Ovary (tissue), 9 donors: ENCODE data around the gene SELENON. TPM values are rescaled to one million over a fixed set of nuclear protein-coding genes. Genes with fewer than 3 reads are reported as not detected.
A peak's percentile ranks its signal among the peaks of the same experiment; 100 is the strongest.

Source experiments
- DNase-seq, 5 donors: peaks; one replicate each; pipeline ENCODE4 v3.0.0-alpha.2; 2019 to 2020
- H3K27ac ChIP-seq, 2 donors: fragments of 200-600 bp; one replicate each; pipeline versions ENCODE4 v1.5.1 to v1.8.0; 2019 to 2022
- H3K27me3 ChIP-seq: fragments of 200-600 bp; one replicate; pipeline ENCODE4 v1.8.0; 2022
- H3K36me3 ChIP-seq: fragments of 200-600 bp; sonication (generic); one replicate; pipeline ENCODE4 v1.5.1; 2019
- H3K4me1 ChIP-seq: one replicate; pipeline ENCODE4 v1.8.1; 2013; ENCODE audit warnings: mild to moderate bottlenecking, moderate library complexity; ENCODE audit not compliant: insufficient read depth
- H3K4me3 ChIP-seq: fragments of 200-600 bp; sonication (generic); one replicate; pipeline ENCODE4 v1.5.1; 2017
- H3K9me3 ChIP-seq, 2 donors: fragments of 200-600 bp in 1 of 2; sonication (generic) in 1 of 2; one replicate each; pipeline versions ENCODE4 v1.5.1 to v1.8.1; 2013 to 2019; ENCODE audit warnings: mild to moderate bottlenecking in 1 of 2, moderate library complexity in 1 of 2
- EP300 ChIP-seq: sonication (generic); formaldehyde crosslinking; IDR thresholded peaks from one replicate; pipeline ENCODE4 v1.6.1; 2017; ENCODE audit warnings: antibody characterized with exemption
- POLR2A ChIP-seq: fragments of 450-650 bp; IDR thresholded peaks from one replicate; pipeline ENCODE4 v1.6.1; 2017; ENCODE audit warnings: antibody characterized with exemption, mild to moderate bottlenecking, moderate library complexity
- WGBS, 3 donors: extraction: QIAGEN DNeasy Blood & Tissue Kit in 1 of 3; methylation state at CpG; one replicate each; pipeline versions ENCODE4 v1.1.5 to v1.1.7; 2013 to 2017; 5-methylcytosine and 5-hydroxymethylcytosine counted together
- intact Hi-C, 4 donors: fragments of 100-400 bp; cut with DNase I; formaldehyde crosslinking; loops; one replicate each; pipeline versions ENCODE4 v1.11.0 to v1.15.1; 2022 to 2023
- polyA plus RNA-seq, 2 donors: library from polyadenylated mRNA; stranded (reverse); fragments of 200-250 nt in 1 of 2; fragments of 350-450 nt in 1 of 2; fragmentation: Illumina TruSeq in 1 of 2; extraction: RNeasy Lipid Tissue Mini Kit (QIAGEN cat#74804) in 1 of 2; gene quantifications; one replicate each; pipeline ENCODE4 v1.2.3, GENCODE V29; 2013 to 2014
- total RNA-seq, 7 donors: library from RNA; depleted of rRNA in 2 of 7; stranded (reverse); fragments of >200 nt in 2 of 7; fragmentation: NEBNext Ultra II Directional in 3 of 7; extraction: Animal tissue kit (Norgen Biotek cat#: 25700) in 3 of 7; gene quantifications; one replicate each; pipeline versions ENCODE4 v1.1.0 to v1.2.4, GENCODE V29; 2016 to 2023
- TF ChIP-seq, protein P1 (sequence below), 3 donors: fragments of 450-650 bp in 2 of 3; fragments of 200-600 bp in 1 of 3; IDR thresholded peaks; one replicate each; pipeline versions ENCODE4 v1.5.1 to v1.8.0; 2016 to 2022; ENCODE audit warnings: antibody characterized with exemption in 3 of 3, mild to moderate bottlenecking in 1 of 3
- donor health status: DM: no; HTN: no; CAD: no; lungs with moderate emphysema.
- donor health status: DM: no; HTN: no; CAD: no.
- donor health status: Bipolar disorder and iron deficiency.
- donor health status: DM: yes; HTN: yes; CAD: no.
- donor health status: DM: no; HTN: no; CAD: no.
- donor health status: DM: yes; HTN: yes; CAD: no.

The SELENON gene
- total and polyA plus RNA-seq, 9 donors, result 13.9 to 139 (median 66.3) TPM

DNA sequence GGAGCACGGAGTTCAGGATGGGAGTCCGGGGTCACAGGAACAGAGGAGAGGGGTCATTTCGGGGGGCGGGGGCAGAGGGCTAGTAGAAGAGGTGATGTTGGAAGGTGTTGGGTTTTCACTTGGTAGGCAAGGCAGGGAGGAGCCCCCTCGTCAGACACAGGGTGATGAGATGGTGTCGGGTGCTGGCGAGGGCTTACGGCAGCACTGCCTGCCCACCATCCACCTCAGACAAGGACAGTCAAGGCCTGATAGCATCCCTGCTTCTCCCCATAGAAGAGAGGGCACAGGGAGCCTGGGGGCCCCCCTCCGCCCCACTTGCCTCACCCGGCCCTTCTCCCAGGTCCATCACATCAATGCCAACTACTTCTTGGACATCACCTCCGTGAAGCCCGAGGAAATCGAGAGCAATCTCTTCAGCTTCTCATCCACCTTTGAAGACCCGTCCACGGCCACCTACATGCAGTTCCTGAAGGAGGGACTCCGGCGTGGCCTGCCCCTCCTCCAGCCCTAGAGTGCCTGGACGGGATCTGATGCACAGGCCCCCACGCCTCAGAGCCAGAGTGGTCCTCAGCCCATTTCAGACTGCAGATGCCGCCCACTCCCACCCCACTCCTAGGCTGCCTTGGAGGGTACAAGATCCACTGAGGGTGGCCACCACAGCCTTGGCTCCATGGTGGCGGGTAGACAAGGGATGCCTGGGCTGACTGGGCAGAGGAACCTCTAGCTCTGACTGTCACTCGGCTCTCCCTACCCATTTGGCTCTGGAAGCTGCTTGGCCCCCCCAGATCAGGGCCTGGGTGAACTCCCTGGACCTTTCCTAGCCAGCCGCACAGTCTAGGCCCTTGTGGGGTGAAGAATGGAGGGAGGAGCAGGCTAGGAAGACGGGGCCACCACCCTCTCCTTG, 15.5 kb downstream of the SELENON start:
- no peak for TF ChIP-seq EP300
- TF ChIP-seq, protein P1, sequence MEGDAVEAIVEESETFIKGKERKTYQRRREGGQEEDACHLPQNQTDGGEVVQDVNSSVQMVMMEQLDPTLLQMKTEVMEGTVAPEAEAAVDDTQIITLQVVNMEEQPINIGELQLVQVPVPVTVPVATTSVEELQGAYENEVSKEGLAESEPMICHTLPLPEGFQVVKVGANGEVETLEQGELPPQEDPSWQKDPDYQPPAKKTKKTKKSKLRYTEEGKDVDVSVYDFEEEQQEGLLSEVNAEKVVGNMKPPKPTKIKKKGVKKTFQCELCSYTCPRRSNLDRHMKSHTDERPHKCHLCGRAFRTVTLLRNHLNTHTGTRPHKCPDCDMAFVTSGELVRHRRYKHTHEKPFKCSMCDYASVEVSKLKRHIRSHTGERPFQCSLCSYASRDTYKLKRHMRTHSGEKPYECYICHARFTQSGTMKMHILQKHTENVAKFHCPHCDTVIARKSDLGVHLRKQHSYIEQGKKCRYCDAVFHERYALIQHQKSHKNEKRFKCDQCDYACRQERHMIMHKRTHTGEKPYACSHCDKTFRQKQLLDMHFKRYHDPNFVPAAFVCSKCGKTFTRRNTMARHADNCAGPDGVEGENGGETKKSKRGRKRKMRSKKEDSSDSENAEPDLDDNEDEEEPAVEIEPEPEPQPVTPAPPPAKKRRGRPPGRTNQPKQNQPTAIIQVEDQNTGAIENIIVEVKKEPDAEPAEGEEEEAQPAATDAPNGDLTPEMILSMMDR (IDR thresholded peaks at IDR 0.05), result no peak
- H3K27me3 ChIP-seq, result no peaks in the 10 kb centered on the region
- H3K36me3 ChIP-seq, result no peaks in the 10 kb centered on the region
- H3K4me3 ChIP-seq, result no peak overlapping the region
- intact Hi-C loops, result no loop called here
- no peaks in the 10 kb centered on the region for H3K9me3 ChIP-seq
- DNase-seq, result no peak
- H3K4me1 ChIP-seq, result peaks cover 6% of the 10 kb centered on the region
- WGBS, 3 donors, result 85 to 88% (median 86%) methylated on average over 23 to 24 of the region's 24 CpGs
- no peak overlapping the region for H3K27ac ChIP-seq

DNA sequence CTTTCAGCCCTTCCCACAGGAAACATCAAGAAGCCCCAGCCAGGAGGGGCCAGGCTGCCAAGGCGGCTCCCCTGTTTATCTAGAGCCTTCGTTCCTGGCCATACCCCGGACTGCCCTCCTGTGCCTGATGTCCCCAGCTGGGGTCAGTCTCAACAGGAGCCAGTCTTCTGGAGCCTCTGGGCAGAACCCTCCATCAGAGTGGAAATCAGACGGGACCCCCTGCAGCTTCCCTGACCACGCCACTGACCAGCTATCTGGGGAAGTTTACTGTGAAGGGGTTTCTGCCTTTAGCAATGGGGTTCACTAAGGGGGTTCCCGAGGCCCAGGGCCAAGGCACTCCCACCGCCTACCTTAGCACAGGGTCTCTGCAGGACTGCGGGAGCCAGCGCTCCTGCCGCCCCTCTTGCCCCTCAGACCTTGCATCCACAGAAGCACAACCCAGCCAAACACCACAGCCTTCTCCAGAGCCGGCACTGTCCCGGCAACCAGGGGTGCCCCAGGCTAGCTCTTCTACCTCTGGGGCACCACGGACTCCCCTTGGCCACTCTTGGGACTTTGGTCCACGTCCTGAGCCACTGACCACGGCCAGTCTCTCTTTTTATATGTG, 16.2 kb downstream of the SELENON start:
- intact Hi-C loops, result no loop called here
- H3K4me1 ChIP-seq, result peaks cover 10% of the 10 kb centered on the region
- H3K27me3 ChIP-seq, result no peaks in the 10 kb centered on the region
- H3K4me3 ChIP-seq, result no peak overlapping the region
- H3K9me3 ChIP-seq, result no peaks in the 10 kb centered on the region
- H3K27ac ChIP-seq, result no peak overlapping the region
- WGBS, 3 donors, result 75 to 85% (median 79%) methylated on average over 15 of the region's 15 CpGs
- no peak for DNase-seq
- no peaks in the 10 kb centered on the region for H3K36me3 ChIP-seq
- TF ChIP-seq EP300 (no peak), POLR2A (no peak)
- TF ChIP-seq, protein P1 (IDR thresholded peaks at IDR 0.05), result no peak

DNA sequence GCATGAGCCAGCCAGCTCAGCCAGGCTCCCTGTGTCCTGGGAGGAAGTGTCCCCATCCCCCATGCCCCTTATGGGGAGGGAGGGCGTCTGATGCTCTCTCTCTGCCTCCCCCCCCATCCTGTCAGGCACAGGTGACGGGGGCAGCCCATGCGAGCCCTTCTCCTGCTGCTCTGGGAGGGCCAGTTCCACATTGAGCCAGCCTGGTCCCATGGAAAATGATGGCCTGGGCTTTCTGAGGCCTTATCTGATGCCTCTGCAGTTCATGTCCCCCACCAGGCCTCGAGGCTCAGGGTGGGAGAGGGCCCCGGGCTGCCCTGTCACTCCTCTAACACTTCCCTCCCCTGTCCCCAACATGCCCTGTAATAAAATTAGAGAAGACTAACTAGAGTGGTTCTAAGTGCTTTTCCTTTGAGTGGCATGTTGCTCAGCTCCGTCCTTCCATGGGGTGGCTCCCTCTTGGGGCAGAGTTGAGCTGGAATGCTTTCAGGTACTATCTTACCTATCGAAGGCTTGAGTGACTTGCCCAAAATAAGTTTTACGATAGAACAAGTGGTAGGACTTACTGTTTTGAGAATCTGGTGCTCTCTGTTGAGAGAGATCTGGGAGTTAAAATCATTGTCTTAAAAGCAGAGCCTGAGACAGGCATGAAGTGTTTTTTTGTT, 18.0 kb downstream of the SELENON start:
- Histone ChIP-seq H3K4me1 (peaks cover 14% of the 10 kb centered on the region), H3K9me3 (no peaks in the 10 kb centered on the region), H3K4me3 (no peak overlapping the region), H3K27me3 (no peaks in the 10 kb centered on the region), H3K27ac (no peak overlapping the region), H3K36me3 (no peaks in the 10 kb centered on the region)
- TF ChIP-seq POLR2A, result no peak
- TF ChIP-seq, protein P1 (IDR thresholded peaks at IDR 0.05), result no peak
- TF ChIP-seq EP300, result no peak
- 45 to 51% (median 46%) methylated on average over 8 of the region's 8 CpGs for WGBS, 3 donors
- intact Hi-C loops, result no loop called here
- peak in 1 of 5 donors; percentile 29 for DNase-seq

DNA sequence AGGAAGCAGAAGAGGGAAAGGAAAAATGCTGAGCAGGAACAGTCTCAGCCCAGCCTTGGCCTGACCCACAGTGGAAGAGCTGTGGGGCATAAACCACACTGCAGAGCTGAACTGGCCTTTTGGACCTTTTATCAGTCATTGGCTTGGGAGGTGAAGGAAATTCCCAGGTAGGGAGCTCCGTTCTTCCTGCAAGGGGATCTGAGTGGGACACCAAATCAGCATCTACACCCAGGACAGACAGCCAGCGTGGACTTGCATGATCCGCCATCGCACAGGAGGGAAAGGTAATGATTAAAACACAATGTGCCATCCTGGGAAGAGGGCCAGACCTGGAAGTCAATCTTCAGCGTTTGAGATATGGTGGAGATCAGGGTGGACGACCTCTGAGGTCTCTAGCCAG, 18.6 kb downstream of the SELENON start:
- no peaks in the 10 kb centered on the region for H3K27me3 ChIP-seq
- H3K36me3 ChIP-seq, result no peaks in the 10 kb centered on the region
- TF ChIP-seq EP300 (no peak), POLR2A (no peak)
- TF ChIP-seq, protein P1 (IDR thresholded peaks at IDR 0.05), result no peak
- no peak overlapping the region for H3K27ac ChIP-seq
- WGBS, 3 donors, result 51 to 57% (median 53%) methylated on average over 6 of the region's 6 CpGs
- H3K9me3 ChIP-seq, result no peaks in the 10 kb centered on the region
- peak in 1 of 5 donors; percentile 25 for DNase-seq
- H3K4me1 ChIP-seq, result peaks cover 14% of the 10 kb centered on the region
- intact Hi-C loops, result no loop called here
- H3K4me3 ChIP-seq, result peak overlapping the region; percentile 99
